ENCODE data around the gene TSKS. TPM values are rescaled to one million over a fixed set of nuclear protein-coding genes. Genes with fewer than 3 reads are reported as not detected.

Gene TSKS
- total and polyA plus RNA-seq, 2 of the 13 experiments (the other 11 are each of a cell fraction or from before 2014, with no cell fraction given) = 0.03 TPM; not detected in 1

- POLR2A ChIA-PET = no interaction called here
Observed at GRCh38 chr19:49704888-49705642, 58.0 kb downstream of the TSKS start.

More at GRCh38 chr19:49704888-49705642, 58.0 kb downstream of the TSKS start:
- in situ Hi-C loops (cut with HindIII; ENCODE audit: extremely low pct_ligation_motif_present, low pct_unique_long_range_greater_than_20kb) (no loop called here), intact Hi-C loops (cut with micrococcal nuclease; ENCODE audit: unreplicated experiment) (no loop called here)
- no peak overlapping the region for H2AFZ ChIP-seq (ENCODE audit: low read length)
- CTCF ChIA-PET (ENCODE audit: low intra/inter-chr PET ratio, low total read pairs) = no interaction called here
- peaks cover 0 to 24% of the 10 kb centered on the region in 2 experiments; a peak in 3 of 5 replicates for H3K27me3 ChIP-seq (ENCODE audit: control insufficient read depth in 1 of 2, insufficient read depth in 2 of 2, low read length in 2 of 2)
- no peaks in the 10 kb centered on the region for H3K36me3 ChIP-seq (replicated peaks in 1 of 2; ENCODE audit: control insufficient read depth in 1 of 2, insufficient read depth in 2 of 2, low read length in 2 of 2)
- FAIRE-seq (no peak), DNase-seq (ENCODE audit: low spot score) (no peak), ATAC-seq (no peak)
- 66% methylated on average over 8 of the region's 22 CpGs for WGBS (ENCODE audit: low lambda C conversion rate)
- 0 out of 2 replicates have a peak overlapping the region, but pooled peaks have one; percentile 20 for H3K4me2 ChIP-seq (ENCODE audit: low read depth, low read length)
- H3K27ac ChIP-seq (ENCODE audit: extremely low read length, insufficient read depth, low read length) = no peak overlapping the region
- H4K20me1 ChIP-seq (ENCODE audit: insufficient read depth, low read length) = no peaks in the 10 kb centered on the region
- no peak overlapping the region for H3K4me3 ChIP-seq (replicated peaks in 1 of 3; ENCODE audit: insufficient read depth in 1 of 3, low read depth in 2 of 3, low read length in 3 of 3)
- no TSS peak for BruUV-seq (replicated peaks)
- H3K9me3 ChIP-seq (ENCODE audit: low read length) = no peaks in the 10 kb centered on the region
- no peak overlapping the region for H3K9ac ChIP-seq (ENCODE audit: insufficient read depth, low read depth, low read length)
- peaks cover 19% of the 10 kb centered on the region for H3K4me1 ChIP-seq (ENCODE audit: insufficient read depth, low read length)
- TF ChIP-seq KDM1A (CRISPR knock-in tag; IDR thresholded peaks at IDR 0.05) = 0 out of 2 replicates have a peak, but pooled peaks have one; percentile 41
- no peak for TF ChIP-seq SNAI1 (CRISPR knock-in tag; IDR thresholded peaks at IDR 0.05; ENCODE audit: borderline replicate concordance)
- no peak for TF ChIP-seq ZMYM2 (CRISPR knock-in tag; IDR thresholded peaks at IDR 0.05)
- no peak for TF ChIP-seq NPAS2 (CRISPR knock-in tag; IDR thresholded peaks at IDR 0.05; ENCODE audit: borderline replicate concordance)
- TF ChIP-seq ZMYM3 (CRISPR knock-in tag; IDR thresholded peaks at IDR 0.05) = peak; percentile 81
- TF ChIP-seq ZNF512 (CRISPR knock-in tag; IDR thresholded peaks at IDR 0.05) = no peak
- peak; percentile 97 for TF ChIP-seq ZNF768 (CRISPR knock-in tag; IDR thresholded peaks at IDR 0.05)
- TF ChIP-seq ZBTB33 (CRISPR knock-in tag; IDR thresholded peaks at IDR 0.05) = peak; percentile 52; the same call in 1 of the 2 replicates
- no peak for TF ChIP-seq PRMT3 (CRISPR knock-in tag; IDR thresholded peaks at IDR 0.05; ENCODE audit: borderline replicate concordance, low read depth)
- no peaks in the 10 kb centered on the region for H3K79me2 ChIP-seq (ENCODE audit: insufficient read depth, low read length)
